Stimulated activated naive CD8-positive, alpha-beta T cell treated with anti-CD3 and anti-CD28 coated beads, Interleukin-15, amount 100 ng/mL, for 72 hours (primary cell): ENCODE results near the gene LFNG.

Experiments used
- ATAC-seq: fragments of 150-1000 bp; cut with Tn5 transposase; 2 replicates; pipeline ENCODE4 v1.10.0; 2021; ENCODE audit warnings: mild to moderate bottlenecking, moderate library complexity
- DNase-seq, 2 donors: peaks; one replicate each; pipeline ENCODE4 v3.0.0; 2021 to 2022
- H3K27ac Mint-ChIP-seq, 2 donors: one replicate each; pipeline ENCODE4 v1.8.0; 2022; ENCODE audit warnings: mild to moderate bottlenecking in 2 of 2, mixed read lengths in 2 of 2, moderate library complexity in 2 of 2
- H3K27me3 Mint-ChIP-seq: one replicate; pipeline ENCODE4 v1.8.0; 2022; ENCODE audit warnings: mixed read lengths
- H3K4me1 Mint-ChIP-seq: one replicate; pipeline ENCODE4 v1.8.0; 2022; ENCODE audit warnings: mild to moderate bottlenecking, mixed read lengths
- H3K4me3 Mint-ChIP-seq, 2 donors: one replicate each; pipeline ENCODE4 v1.8.0; 2022; ENCODE audit warnings: mild to moderate bottlenecking in 2 of 2, mixed read lengths in 2 of 2, moderate library complexity in 1 of 2
- H3K9me3 Mint-ChIP-seq, 2 donors: one replicate each; pipeline ENCODE4 v1.8.0; 2022; ENCODE audit warnings: mixed read lengths in 2 of 2

LFNG gene

DNA sequence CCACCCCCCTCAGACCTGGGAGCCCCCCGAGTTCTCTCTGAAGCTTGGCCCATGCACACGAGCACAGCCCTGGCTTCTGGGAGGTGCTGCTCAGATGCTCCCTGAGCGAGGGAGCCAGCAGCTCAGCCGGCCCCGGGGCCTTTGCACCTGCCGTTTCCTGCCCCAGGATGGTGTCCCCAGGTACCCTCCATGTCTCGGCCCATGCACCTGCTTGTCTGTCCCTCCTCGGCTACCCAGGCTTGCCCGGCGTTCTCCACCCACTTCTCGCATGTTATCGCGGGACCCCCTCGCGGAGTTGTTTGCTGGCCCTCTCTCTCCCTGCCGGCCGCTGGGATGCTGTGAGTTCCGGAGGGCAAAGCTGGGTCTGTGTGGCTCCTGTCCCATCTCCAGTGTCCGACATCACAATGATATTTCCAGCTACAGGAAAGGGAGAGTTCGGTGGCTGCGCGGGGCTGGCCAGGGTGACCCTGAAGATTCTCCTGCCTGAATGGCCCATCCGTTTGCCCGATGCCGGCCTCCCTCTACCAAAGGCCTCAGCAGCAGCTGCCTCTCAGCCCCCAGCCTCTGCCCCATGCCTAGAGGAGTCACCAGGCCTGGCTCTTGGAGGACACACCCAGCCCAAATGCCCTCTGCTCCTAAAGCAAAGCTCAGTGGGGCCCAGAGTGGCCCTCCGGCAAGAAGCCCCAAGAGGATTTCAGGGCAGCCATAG is 12.2 kb upstream of the LFNG start:
- H3K27ac Mint-ChIP-seq, result no peak overlapping the region
- DNase-seq, result no peak
- H3K9me3 Mint-ChIP-seq, result no peaks in the 10 kb centered on the region
- no peaks in the 10 kb centered on the region for H3K27me3 Mint-ChIP-seq
- no peak for ATAC-seq
- H3K4me3 Mint-ChIP-seq, result peak overlapping the region in 1 of 2 donors; percentile 80
- peaks cover 65% of the 10 kb centered on the region for H3K4me1 Mint-ChIP-seq

GRCh38 chr7:2507917-2508306 is 11.7 kb upstream of the LFNG start:
- Mint-ChIP-seq H3K9me3 (no peaks in the 10 kb centered on the region), H3K27me3 (no peaks in the 10 kb centered on the region), H3K27ac (no peak overlapping the region), H3K4me3 (peak overlapping the region in 1 of 2 donors; percentile 80), H3K4me1 (peaks cover 70% of the 10 kb centered on the region)
- ATAC-seq (no peak), DNase-seq (no peak)

GRCh38 chr7:2508327-2509215 is 11.0 kb upstream of the LFNG start:
- Mint-ChIP-seq H3K9me3 (no peaks in the 10 kb centered on the region), H3K27ac (peak overlapping the region in 1 of 2 donors; percentile 40), H3K4me1 (peaks cover 70% of the 10 kb centered on the region), H3K27me3 (no peaks in the 10 kb centered on the region), H3K4me3 (peak overlapping the region; percentile 69 to 80)
- DNase-seq (peak in 1 of 2 donors; percentile 72), ATAC-seq (peak; percentile 67)

DNA sequence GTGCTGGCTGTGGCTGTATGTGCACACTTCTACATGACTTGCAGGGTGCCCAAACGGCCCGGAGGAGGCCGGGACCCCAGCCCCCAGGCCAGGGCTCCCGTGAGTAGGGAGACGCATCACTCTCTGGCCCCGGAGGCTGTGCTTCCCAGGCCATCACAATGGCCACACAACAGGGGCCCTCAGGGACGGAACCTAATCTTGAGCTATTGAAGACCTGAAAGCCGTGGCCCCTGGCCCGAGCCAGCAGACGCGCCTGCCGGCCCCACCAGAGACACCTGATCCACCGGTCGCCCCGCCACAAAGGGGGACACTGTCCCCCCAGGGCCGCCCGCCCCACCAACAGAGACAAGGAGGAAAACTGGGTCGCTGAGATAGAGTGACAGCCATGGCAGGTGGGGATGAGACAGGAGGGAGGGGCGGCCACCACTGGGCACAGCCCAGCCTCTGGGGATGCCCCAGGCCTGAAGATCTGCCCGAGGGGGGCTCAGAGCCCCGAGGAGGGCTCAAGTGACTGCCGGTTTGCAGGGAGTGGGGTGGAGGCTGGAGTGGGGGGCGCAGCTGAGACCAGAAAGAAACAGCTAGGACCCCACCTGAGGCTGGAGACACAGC is 10.2 kb upstream of the LFNG start:
- DNase-seq (no peak), ATAC-seq (no peak)
- H3K27ac Mint-ChIP-seq, result no peak overlapping the region
- H3K4me3 Mint-ChIP-seq, result peak overlapping the region; percentile 69 to 80
- H3K27me3 Mint-ChIP-seq, result no peaks in the 10 kb centered on the region
- peaks cover 64% of the 10 kb centered on the region for H3K4me1 Mint-ChIP-seq
- H3K9me3 Mint-ChIP-seq, result no peaks in the 10 kb centered on the region

DNA sequence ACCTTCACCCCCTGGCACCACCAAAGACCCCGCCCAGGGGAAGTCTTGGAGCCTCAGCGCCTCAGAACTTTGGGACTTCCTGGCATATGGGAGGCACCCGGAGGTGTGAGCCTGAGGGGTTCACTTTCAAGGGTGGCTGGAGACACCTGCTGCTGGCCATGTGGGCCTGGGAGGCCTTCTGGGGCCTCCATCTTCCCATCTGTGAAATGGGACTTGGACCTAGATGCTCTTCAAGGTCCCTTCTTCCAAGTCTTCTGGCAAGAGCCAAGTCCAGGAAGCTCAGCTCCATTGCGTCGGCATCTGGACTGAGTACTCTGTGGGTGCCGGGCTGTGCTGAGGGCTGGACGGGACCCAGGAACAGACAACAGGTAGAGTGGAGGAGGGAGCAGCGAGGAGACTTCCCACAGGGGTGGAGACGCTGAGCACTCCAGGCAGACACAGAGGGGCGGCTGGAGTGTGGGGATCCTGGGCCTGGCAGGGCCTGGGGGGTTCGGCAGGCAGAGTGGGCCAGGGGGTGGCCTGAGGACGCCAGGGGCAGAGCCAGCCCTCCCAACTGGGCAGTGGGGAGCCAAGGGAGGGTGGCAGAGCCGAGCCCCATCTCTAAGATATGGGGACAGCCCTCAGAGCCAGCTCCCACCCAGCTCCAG is 9.3 kb upstream of the LFNG start:
- peak overlapping the region; percentile 73 to 97 for H3K27ac Mint-ChIP-seq
- no peaks in the 10 kb centered on the region for H3K9me3 Mint-ChIP-seq
- H3K4me1 Mint-ChIP-seq, result peaks cover 64% of the 10 kb centered on the region
- H3K4me3 Mint-ChIP-seq, result peak overlapping the region; percentile 82 to 84
- no peaks in the 10 kb centered on the region for H3K27me3 Mint-ChIP-seq
- DNase-seq, result peak in 1 of 2 donors; percentile 10
- no peak for ATAC-seq

- peak overlapping the region; percentile 82 to 84 for H3K4me3 Mint-ChIP-seq
- H3K27ac Mint-ChIP-seq, result peak overlapping the region; percentile 94 to 97
- no peaks in the 10 kb centered on the region for H3K27me3 Mint-ChIP-seq
- peaks cover 64% of the 10 kb centered on the region for H3K4me1 Mint-ChIP-seq
- peak in 1 of 2 donors; percentile 69 for DNase-seq
- no peaks in the 10 kb centered on the region for H3K9me3 Mint-ChIP-seq
- peak; percentile 63 for ATAC-seq
Observed at GRCh38 chr7:2510909-2511768, 8.4 kb upstream of the LFNG start.

DNA sequence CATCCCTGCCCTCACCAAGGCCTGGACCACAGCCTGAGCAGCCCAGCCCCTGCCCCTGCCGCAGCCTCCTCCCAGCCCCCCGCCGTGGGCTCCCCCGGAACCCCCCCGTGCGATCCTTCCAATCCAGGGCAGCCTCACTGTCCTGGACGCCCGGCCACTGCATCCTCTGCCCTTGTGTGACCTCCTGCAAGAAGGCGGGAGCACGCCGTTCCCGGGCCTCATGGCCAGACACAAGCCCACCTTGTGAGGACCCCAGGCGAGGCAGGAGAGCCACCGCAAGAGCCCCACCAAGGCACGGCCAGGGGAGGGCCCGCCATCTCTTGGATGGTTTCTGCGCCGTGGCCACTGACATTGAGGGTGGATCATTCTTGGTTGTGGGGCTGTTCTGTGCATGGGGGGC is 7.8 kb upstream of the LFNG start:
- Mint-ChIP-seq H3K27me3 (no peaks in the 10 kb centered on the region), H3K27ac (peak overlapping the region; percentile 94 to 97), H3K4me1 (peaks cover 64% of the 10 kb centered on the region), H3K4me3 (peak overlapping the region; percentile 82 to 84), H3K9me3 (no peaks in the 10 kb centered on the region)
- no peak for DNase-seq
- ATAC-seq, result no peak

- ATAC-seq (peak; percentile 33), DNase-seq (peak in 1 of 2 donors; percentile 55)
- peak overlapping the region; percentile 94 to 97 for H3K27ac Mint-ChIP-seq
- no peaks in the 10 kb centered on the region for H3K27me3 Mint-ChIP-seq
- peaks cover 66% of the 10 kb centered on the region for H3K4me1 Mint-ChIP-seq
- peak overlapping the region; percentile 77 to 82 for H3K4me3 Mint-ChIP-seq
- no peaks in the 10 kb centered on the region for H3K9me3 Mint-ChIP-seq
Observed at GRCh38 chr7:2512179-2512661, 7.4 kb upstream of the LFNG start.

DNA sequence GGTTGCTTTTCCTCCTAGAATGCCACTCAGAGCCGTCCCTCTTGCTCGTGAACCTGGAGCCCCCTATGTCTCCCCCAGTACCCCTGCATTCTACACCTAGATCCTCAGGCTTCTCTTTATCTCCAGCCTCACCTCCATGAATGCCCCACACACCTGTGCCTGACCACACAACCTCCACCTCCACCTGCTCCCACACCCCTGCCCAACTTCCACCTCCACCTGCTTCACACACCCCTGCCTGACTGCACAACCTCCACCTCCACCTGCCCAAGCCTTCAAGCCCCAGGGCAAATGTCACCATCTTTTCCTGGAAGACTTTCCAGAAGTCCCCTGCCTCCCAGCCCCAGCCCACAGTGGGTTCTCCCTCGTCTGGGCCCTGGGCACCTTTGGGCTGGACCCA is 6.9 kb upstream of the LFNG start:
- Mint-ChIP-seq H3K27ac (peak overlapping the region; percentile 48 to 94), H3K27me3 (no peaks in the 10 kb centered on the region), H3K4me3 (peak overlapping the region; percentile 77 to 82), H3K9me3 (no peaks in the 10 kb centered on the region), H3K4me1 (peaks cover 67% of the 10 kb centered on the region)
- DNase-seq (peak in 1 of 2 donors; percentile 9), ATAC-seq (no peak)

- ATAC-seq, result no peak
- peaks cover 66% of the 10 kb centered on the region for H3K4me1 Mint-ChIP-seq
- no peaks in the 10 kb centered on the region for H3K9me3 Mint-ChIP-seq
- H3K27ac Mint-ChIP-seq, result no peak overlapping the region
- H3K4me3 Mint-ChIP-seq, result no peak overlapping the region
- no peaks in the 10 kb centered on the region for H3K27me3 Mint-ChIP-seq
- DNase-seq, result peak in 1 of 2 donors; percentile 9
Observed at GRCh38 chr7:2513702-2514101, 5.9 kb upstream of the LFNG start.

DNA sequence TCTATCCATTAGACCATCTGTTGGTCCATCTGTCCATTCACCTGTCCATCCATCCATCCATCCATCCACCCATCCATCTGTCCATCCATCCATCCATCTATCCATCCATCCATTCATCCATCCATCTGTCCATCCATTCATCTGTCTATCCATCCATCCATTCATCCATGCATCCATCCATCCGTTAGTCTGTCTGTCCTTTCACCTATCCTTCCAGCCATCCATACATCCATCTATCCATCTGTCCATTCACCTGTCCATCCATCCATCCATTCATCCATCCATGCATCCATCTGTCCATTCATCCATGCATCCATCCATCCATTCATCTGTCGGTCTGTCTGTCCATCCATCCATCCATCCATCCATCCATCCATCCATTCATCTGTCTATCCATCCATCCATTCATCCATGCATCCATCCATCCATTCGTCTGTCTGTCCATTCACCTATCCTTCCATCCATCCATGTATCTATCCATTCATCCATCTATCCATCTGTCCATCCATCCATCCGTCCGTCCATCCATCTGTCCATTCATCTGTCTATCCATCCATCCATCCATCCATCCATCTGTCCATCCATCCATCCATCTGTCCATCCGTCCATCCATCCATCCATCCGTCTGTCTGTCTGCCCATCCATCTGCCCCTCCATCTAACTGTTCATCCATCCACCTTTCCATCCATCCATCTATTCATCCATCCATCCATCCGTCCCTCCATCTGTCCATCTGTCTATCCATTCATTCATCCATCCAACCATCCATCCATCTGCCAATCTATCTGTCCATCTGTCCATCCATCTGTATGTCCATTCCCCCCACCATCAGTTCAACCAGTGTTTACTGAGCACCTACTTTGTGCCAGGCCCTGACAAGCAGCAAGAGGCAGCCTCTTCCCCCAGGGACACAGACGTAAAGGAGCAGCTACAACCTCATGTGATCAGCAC is 4.8 kb upstream of the LFNG start:
- Mint-ChIP-seq H3K9me3 (no peaks in the 10 kb centered on the region), H3K4me1 (peaks cover 56% of the 10 kb centered on the region), H3K27ac (no peak overlapping the region), H3K4me3 (no peak overlapping the region), H3K27me3 (no peaks in the 10 kb centered on the region)
- ATAC-seq, result no peak
- DNase-seq, result no peak

GRCh38 chr7:2515424-2516193 is 4.0 kb upstream of the LFNG start:
- Mint-ChIP-seq H3K27ac (no peak overlapping the region), H3K27me3 (no peaks in the 10 kb centered on the region), H3K9me3 (no peaks in the 10 kb centered on the region), H3K4me3 (no peak overlapping the region), H3K4me1 (peaks cover 47% of the 10 kb centered on the region)
- ATAC-seq (no peak), DNase-seq (no peak)

- Mint-ChIP-seq H3K27me3 (no peaks in the 10 kb centered on the region), H3K4me3 (no peak overlapping the region), H3K4me1 (peaks cover 41% of the 10 kb centered on the region), H3K27ac (no peak overlapping the region), H3K9me3 (no peaks in the 10 kb centered on the region)
- ATAC-seq (no peak), DNase-seq (no peak)
Observed at GRCh38 chr7:2516194-2516555, 3.4 kb upstream of the LFNG start.
